Activated CD4-positive, alpha-beta T cell treated with anti-CD3 and anti-CD28 coated beads, Interleukin-2, amount 10 ng/mL, durations not matched to agents 7 days and 5 days (primary cell): ENCODE measurements around the gene LEAP2. TPM values are rescaled to one million over a fixed set of nuclear protein-coding genes. Genes with fewer than 3 reads are reported as not detected.

Source experiments
- CTCF ChIA-PET: fragments of 350-600 bp; sonication (Branson Sonifier 250); formaldehyde crosslinking; loops from one replicate; lab custom pipeline; 2021; ENCODE audit warnings: antibody characterized with exemption; lab: Charles Lee
- POLR2A ChIA-PET: fragments of 350-600 bp; sonication (Branson Sonifier 250); formaldehyde crosslinking; loops from one replicate; lab custom pipeline; 2021; ENCODE audit warnings: antibody characterized with exemption; lab: Charles Lee
- DNase-seq: peaks from one replicate; pipeline ENCODE4 v3.0.0-alpha.2; 2020
- H3K27ac Mint-ChIP-seq: one replicate; pipeline ENCODE4 v1.8.0; 2021; ENCODE audit warnings: mild to moderate bottlenecking, moderate library complexity, mixed read lengths
- H3K27me3 Mint-ChIP-seq: one replicate; pipeline ENCODE4 v1.8.0; 2021; ENCODE audit warnings: mixed read lengths
- H3K36me3 Mint-ChIP-seq: one replicate; pipeline ENCODE4 v1.8.0; 2021; ENCODE audit warnings: low read depth, mixed read lengths
- H3K4me1 Mint-ChIP-seq: one replicate; pipeline ENCODE4 v1.8.0; 2021; ENCODE audit warnings: mixed read lengths
- H3K4me3 Mint-ChIP-seq: one replicate; pipeline ENCODE4 v1.8.0; 2021; ENCODE audit warnings: mild to moderate bottlenecking, moderate library complexity, mixed read lengths
- H3K9me3 Mint-ChIP-seq: one replicate; pipeline ENCODE4 v1.8.0; 2021; ENCODE audit warnings: mixed read lengths
- total RNA-seq, 2 experiments: library from RNA; stranded (reverse); gene quantifications; one replicate each; pipeline ENCODE4 v1.2.3, GENCODE V29; 2021

The LEAP2 gene
- total RNA-seq, 2 experiments from 2014 or later, result 3.2 to 3.8 TPM

DNA sequence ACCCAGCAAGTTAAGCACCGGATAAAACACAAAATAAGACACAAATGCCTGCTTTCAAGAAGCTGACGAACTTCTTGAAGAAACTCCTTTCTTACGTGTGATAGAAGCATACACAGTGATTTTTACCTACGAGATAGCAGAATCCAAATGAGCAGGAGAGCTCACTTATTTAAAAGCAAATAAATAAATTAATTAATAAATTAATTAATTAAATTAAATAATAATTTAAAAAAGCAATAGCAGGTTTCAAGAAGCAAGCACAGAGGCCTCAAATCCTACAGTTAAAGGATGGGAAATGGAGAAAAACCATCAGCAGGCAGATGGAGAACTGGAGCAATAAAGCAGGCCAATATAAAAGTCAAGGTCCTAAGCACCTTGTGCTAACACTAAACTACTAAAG lies 17.3 kb downstream of the LEAP2 start:
- H3K4me3 Mint-ChIP-seq, result no peak overlapping the region
- H3K27ac Mint-ChIP-seq, result no peak overlapping the region
- H3K9me3 Mint-ChIP-seq, result no peaks in the 10 kb centered on the region
- no peaks in the 10 kb centered on the region for H3K27me3 Mint-ChIP-seq
- CTCF ChIA-PET, result interaction anchor here (0.8 kb wide), 1 partner anchor 11 kb away, joined by 3 read pairs; no protein-coding TSS in a partner anchor
- H3K36me3 Mint-ChIP-seq, result peaks cover 53% of the 10 kb centered on the region
- POLR2A ChIA-PET, result no interaction called here
- peaks cover 8% of the 10 kb centered on the region for H3K4me1 Mint-ChIP-seq
- no peak for DNase-seq

DNA sequence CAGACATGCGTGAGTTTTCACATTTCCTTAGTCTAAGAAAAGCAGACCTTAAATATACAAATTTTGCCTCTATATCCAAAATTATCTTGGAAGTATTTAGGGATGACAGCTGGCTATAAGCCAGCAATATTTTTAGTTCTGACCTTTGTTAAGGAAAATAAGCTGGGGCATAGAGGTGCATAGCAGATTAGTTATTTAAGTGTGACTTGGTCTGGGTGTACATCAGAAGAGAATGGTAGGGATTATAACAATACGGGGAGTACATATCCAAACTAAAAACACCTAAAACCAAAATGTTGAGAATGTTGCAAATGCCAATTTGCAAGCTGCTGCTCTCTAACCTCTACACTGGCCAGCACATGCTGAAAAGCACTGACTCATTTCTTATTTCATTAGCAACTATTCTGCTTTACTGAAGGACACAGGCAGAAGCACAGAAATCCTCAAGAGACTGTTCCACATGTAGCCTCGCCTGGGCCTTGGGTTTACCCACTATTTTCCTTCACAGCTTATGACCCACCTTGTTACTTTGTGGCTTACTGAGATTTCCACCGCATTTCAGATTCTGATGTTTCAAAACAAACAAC lies 22.3 kb downstream of the LEAP2 start:
- H3K27me3 Mint-ChIP-seq, result no peaks in the 10 kb centered on the region
- no peaks in the 10 kb centered on the region for H3K9me3 Mint-ChIP-seq
- H3K4me3 Mint-ChIP-seq, result no peak overlapping the region
- ChIA-PET CTCF (interaction anchor here (0.8 to 1.2 kb wide), 3 partner anchors 10 to 30 kb away, joined by 3 to 4 read pairs (median 3); no protein-coding TSS in a partner anchor), POLR2A (no interaction called here)
- H3K27ac Mint-ChIP-seq, result no peak overlapping the region
- H3K4me1 Mint-ChIP-seq, result peaks cover 14% of the 10 kb centered on the region
- DNase-seq, result no peak
- peaks cover 43% of the 10 kb centered on the region for H3K36me3 Mint-ChIP-seq

DNA sequence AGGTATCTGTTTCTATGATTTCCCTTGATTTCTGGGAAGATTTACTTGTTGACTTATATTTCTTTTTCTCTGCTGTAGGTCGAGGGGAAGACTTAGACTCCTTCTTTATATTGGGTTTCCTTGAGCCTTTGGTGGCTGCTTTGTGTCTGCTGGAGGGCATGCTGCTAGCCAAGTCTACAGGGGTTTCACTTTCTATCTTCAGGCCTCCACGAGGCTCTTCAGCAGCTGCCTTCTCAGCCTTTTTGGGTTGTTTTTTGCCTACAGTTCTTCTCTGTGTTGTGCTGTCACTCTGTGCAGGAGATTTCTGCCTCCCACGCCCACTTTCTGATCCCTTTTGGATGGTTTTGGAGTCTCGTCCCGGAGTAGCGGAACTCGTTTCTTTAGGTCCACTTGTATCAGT lies 23.2 kb downstream of the LEAP2 start:
- Mint-ChIP-seq H3K36me3 (peaks cover 43% of the 10 kb centered on the region), H3K4me3 (no peak overlapping the region), H3K9me3 (no peaks in the 10 kb centered on the region), H3K27me3 (no peaks in the 10 kb centered on the region), H3K4me1 (peaks cover 14% of the 10 kb centered on the region), H3K27ac (peak overlapping the region; percentile 70)
- ChIA-PET CTCF (interaction anchor here (1.2 kb wide), 1 partner anchor 17 kb away, joined by 4 read pairs; no protein-coding TSS in a partner anchor), POLR2A (no interaction called here)
- DNase-seq, result peak; percentile 11

DNA sequence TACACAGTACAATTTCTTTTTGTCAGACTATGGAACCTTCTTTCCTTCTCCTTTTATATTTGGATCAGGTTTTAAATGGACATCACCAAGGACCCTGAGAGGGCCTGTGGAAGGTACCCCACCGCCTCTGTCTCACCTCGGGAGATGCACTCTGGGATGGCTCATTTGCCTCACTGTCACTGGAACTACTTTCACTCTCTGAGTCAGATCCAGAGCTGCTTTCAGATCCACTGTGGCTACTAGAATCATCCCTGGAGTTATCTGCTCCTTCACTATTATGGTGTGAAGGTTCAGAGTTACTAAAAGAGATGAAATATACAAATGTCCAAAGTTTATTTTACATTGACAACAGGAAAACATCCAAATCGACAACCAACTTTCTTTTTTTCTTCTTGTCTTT lies 24.6 kb downstream of the LEAP2 start:
- CTCF ChIA-PET, result no interaction called here
- no peak for DNase-seq
- H3K27me3 Mint-ChIP-seq, result no peaks in the 10 kb centered on the region
- no peaks in the 10 kb centered on the region for H3K9me3 Mint-ChIP-seq
- peaks cover 38% of the 10 kb centered on the region for H3K36me3 Mint-ChIP-seq
- no peak overlapping the region for H3K4me3 Mint-ChIP-seq
- POLR2A ChIA-PET, result no interaction called here
- H3K4me1 Mint-ChIP-seq, result peaks cover 14% of the 10 kb centered on the region
- H3K27ac Mint-ChIP-seq, result no peak overlapping the region

DNA sequence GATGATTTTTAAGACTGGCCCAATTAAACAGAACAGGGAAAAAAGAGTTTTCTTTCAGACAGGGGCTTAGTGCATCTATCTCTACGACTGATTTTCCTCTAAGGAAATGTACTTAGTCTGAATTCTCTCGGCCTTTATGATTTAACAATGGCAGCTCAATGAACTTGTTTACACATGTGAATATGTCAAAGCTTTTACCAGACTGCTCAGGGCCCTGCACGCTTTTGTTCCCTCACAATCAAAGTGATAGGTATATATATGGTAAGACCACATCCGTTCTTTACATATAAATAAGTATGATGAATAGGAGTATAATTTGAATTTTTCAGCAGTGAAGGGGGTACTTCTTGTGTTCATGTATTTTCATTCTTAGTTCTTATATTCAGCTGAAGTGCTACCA lies 27.6 kb downstream of the LEAP2 start:
- no peak for DNase-seq
- no peak overlapping the region for H3K27ac Mint-ChIP-seq
- no peaks in the 10 kb centered on the region for H3K27me3 Mint-ChIP-seq
- POLR2A ChIA-PET, result no interaction called here
- H3K4me3 Mint-ChIP-seq, result no peak overlapping the region
- H3K4me1 Mint-ChIP-seq, result peaks cover 15% of the 10 kb centered on the region
- peaks cover 21% of the 10 kb centered on the region for H3K36me3 Mint-ChIP-seq
- CTCF ChIA-PET, result no interaction called here
- no peaks in the 10 kb centered on the region for H3K9me3 Mint-ChIP-seq

DNA sequence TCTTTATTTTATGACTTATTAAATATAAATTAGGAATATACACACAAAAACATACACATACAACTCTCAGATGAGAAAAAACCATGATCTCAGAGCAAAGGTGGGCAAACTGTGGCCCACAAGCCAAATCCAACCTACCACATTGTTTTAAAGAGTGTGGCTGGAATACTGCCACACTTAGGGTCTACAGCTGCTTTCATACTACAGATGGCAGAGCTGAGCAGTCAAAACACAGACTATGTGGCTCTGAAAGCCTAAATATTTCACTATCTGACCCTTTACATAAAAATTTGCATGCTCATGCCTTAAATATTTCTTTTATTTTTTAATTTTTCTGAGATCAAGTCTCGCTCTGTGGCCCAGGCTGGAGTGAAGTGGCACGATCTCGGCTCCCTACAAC lies 28.3 kb downstream of the LEAP2 start:
- POLR2A ChIA-PET, result no interaction called here
- DNase-seq, result no peak
- CTCF ChIA-PET, result no interaction called here
- Mint-ChIP-seq H3K36me3 (peaks cover 14% of the 10 kb centered on the region), H3K4me3 (no peak overlapping the region), H3K27ac (no peak overlapping the region), H3K4me1 (peaks cover 8% of the 10 kb centered on the region), H3K9me3 (no peaks in the 10 kb centered on the region), H3K27me3 (no peaks in the 10 kb centered on the region)

DNA sequence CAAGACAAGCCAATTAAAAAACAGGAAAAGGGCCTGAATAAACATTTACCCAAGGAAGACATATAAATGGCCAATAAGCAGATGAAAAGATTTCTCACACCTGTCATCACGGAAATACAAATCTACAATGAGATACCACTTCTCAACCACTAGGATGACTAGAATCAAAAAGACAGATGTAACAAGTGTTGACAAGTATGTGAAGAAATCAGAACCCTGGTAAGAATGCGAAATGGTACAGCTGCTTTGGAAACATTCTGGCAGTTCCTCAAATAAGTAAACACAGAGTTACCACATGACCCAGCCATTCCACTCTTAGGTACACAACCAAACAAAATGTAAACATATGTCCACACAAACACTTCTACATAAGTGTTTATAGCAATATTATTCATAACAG lies 32.5 kb downstream of the LEAP2 start:
- DNase-seq, result no peak
- H3K27me3 Mint-ChIP-seq, result no peaks in the 10 kb centered on the region
- POLR2A ChIA-PET, result no interaction called here
- H3K4me1 Mint-ChIP-seq, result peaks cover 4% of the 10 kb centered on the region
- H3K4me3 Mint-ChIP-seq, result no peak overlapping the region
- CTCF ChIA-PET, result interaction anchor here (1.0 to 1.1 kb wide), 2 partner anchors 10 to 158 kb away, joined by 3 read pairs; partner anchors contain the start of gene CCNI2
- H3K9me3 Mint-ChIP-seq, result no peaks in the 10 kb centered on the region
- H3K27ac Mint-ChIP-seq, result no peak overlapping the region
- H3K36me3 Mint-ChIP-seq, result peaks cover 10% of the 10 kb centered on the region

DNA sequence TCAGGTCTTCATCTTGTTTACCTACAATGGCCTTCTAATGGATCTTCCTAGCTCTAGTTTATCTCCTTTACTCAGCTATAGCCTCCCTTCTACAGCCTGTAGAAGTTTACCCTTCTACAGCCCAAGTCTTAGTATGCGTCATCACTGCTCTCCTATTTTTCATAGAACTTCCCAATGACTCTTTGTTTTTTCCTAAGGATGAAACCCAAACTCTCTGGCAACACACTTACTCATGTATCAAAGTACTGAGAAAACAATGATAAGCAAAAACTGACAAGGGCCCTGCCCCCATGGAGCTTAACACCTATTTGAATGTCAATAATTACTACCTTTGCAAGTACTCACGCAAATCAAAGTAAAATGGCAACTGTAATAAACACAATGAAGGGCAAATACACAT lies 33.7 kb downstream of the LEAP2 start:
- ChIA-PET POLR2A (no interaction called here), CTCF (no interaction called here)

DNA sequence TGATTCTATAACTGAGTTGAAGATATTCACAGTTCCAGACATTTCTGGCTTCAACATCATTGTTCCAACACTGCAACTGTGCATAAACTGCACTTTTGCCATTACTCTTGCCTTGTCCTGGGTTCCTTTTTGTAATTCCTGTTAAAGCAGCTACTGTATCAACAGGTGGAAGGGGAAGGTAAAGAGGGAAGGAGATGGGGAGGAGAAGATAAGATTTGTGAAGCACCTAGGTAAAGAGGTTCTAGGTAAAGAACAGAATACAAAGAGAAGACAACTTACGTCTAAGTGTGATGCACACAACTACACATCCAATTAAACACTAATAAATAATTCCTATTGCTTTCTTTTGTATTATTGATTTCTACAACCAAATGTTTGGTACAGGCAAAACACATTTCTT lies 36.2 kb downstream of the LEAP2 start:
- H3K36me3 Mint-ChIP-seq, result peaks cover 18% of the 10 kb centered on the region
- no peaks in the 10 kb centered on the region for H3K27me3 Mint-ChIP-seq
- no peak overlapping the region for H3K27ac Mint-ChIP-seq
- CTCF ChIA-PET, result interaction anchor here (0.7 kb wide), 1 partner anchor 673 kb away, joined by 3 read pairs; no protein-coding TSS in a partner anchor
- no peak for DNase-seq
- POLR2A ChIA-PET, result no interaction called here
- peaks cover 4% of the 10 kb centered on the region for H3K4me1 Mint-ChIP-seq
- H3K9me3 Mint-ChIP-seq, result no peaks in the 10 kb centered on the region
- no peak overlapping the region for H3K4me3 Mint-ChIP-seq

More for the DNA sequence above, 33.7 kb downstream of the LEAP2 start:
- Mint-ChIP-seq H3K9me3 (no peaks in the 10 kb centered on the region), H3K4me3 (no peak overlapping the region), H3K36me3 (peaks cover 16% of the 10 kb centered on the region), H3K4me1 (peaks cover 4% of the 10 kb centered on the region), H3K27ac (no peak overlapping the region), H3K27me3 (no peaks in the 10 kb centered on the region)
- no peak for DNase-seq

DNA sequence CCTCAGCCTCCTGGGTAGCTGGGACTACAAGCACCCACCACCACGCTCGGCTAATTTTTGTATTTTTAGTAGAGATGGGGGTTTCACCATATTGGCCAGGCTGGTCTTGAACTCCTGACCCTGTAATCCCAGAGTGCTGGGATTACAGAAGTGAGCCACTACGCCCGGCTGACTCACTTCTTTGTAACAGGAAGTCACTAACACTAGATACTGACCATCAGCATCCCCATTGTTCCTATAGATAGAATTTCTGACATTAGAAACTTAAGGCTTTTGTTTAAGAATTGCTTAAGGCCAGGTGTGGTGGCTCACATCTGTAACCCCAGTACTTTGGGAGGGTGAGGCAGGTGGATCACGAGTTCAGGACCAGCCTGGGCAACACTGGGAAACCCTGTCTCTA lies 42.2 kb downstream of the LEAP2 start:
- ChIA-PET POLR2A (no interaction called here), CTCF (no interaction called here)
- Mint-ChIP-seq H3K36me3 (peaks cover 21% of the 10 kb centered on the region), H3K27ac (peak overlapping the region; percentile 2), H3K4me1 (peaks cover 2% of the 10 kb centered on the region), H3K27me3 (no peaks in the 10 kb centered on the region), H3K9me3 (no peaks in the 10 kb centered on the region), H3K4me3 (no peak overlapping the region)
- DNase-seq, result no peak

DNA sequence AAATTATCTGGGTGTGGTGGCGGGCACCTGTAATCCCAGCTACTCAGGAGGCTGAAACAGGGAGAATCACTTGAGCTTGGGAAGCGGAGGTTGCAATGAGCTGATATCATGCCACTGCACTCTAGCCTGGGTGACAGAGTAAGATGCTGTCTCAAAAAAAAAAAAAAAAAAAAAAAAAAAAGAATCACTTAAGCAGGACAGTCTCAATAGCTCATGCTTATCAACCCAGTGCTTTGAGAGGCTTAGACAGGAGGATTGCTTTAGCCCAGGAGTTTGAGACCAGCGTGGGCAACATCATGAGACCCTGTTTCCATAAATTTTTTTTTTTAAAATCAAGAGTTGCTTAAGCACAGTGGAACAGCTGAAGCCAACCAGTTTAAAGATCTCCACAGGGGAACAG lies 42.6 kb downstream of the LEAP2 start:
- Mint-ChIP-seq H3K4me3 (no peak overlapping the region), H3K36me3 (peaks cover 22% of the 10 kb centered on the region), H3K27me3 (no peaks in the 10 kb centered on the region), H3K9me3 (no peaks in the 10 kb centered on the region), H3K27ac (no peak overlapping the region), H3K4me1 (no peaks in the 10 kb centered on the region)
- no peak for DNase-seq
- ChIA-PET POLR2A (no interaction called here), CTCF (no interaction called here)
